NOMO-1 (cell line): ENCODE data around the gene SLC25A23.
"Not testable (repeated sequence)": the region's sequence is repeated elsewhere in the genome, so short reads cannot be mapped to it uniquely, and the experiment has no call there.

ENCODE experiments used
- DNase-seq, 2 experiments: peaks; one replicate each; lab custom pipeline; 2025; ENCODE audit not compliant: unreplicated experiment in 2 of 2; lab: John Stamatoyannopoulos, UW

SLC25A23 gene

DNA sequence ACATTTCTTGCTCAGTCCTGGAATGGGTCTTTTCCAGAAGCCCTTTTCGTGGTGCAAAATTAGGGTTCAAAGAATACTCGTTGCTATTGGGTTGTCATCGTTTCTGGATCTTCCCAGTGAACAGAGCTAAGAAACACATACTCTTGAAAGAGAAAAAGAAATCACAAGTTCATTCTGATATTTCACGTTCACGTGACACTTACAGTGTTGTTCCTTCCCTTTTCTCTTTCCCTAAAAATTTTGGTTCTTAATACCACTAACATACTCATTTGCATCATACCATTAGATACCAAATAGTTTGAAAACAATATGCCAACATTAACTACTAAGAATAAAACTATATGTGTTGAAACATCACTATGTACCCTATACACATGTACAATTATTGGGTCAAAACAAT lies 53.2 kb downstream of the SLC25A23 start:
- DNase-seq, result no peak

DNA sequence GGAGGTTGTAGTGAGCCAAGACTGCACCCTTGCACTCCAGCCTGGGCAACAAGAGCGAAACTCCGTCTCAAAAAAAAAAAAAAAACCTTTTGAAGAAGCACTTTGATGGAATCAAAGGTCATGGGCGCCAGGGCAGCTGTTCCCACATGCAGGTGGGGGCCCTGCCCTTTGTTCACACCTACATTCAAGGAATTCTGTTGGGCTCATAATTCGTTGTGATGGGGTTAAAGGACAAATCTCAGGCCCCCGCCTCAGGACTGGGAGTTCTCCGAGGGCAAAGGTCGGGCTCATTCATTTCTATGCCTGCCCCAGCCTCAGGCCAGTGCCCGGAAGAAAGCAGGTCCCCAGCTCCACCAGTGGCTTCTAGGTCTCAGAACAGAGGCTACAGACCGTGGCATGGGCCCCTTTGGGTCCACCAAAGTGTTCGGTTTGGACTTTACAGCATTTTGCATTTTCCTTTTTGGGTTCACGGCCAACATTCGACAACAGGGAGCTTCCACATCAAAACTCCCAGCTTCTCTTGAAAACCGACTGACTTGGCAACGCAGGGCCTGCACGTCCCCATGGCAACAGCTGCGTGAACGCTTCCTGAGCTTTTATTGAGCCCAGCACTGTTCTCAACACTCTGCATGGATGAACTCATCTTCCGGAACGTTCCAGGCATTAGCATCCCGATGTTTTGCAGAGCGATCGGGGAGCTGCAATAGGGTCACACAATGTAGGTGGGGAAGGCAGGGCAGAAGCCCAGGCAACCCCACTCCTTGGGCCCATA lies 56.6 kb downstream of the SLC25A23 start:
- no peak for DNase-seq

DNA sequence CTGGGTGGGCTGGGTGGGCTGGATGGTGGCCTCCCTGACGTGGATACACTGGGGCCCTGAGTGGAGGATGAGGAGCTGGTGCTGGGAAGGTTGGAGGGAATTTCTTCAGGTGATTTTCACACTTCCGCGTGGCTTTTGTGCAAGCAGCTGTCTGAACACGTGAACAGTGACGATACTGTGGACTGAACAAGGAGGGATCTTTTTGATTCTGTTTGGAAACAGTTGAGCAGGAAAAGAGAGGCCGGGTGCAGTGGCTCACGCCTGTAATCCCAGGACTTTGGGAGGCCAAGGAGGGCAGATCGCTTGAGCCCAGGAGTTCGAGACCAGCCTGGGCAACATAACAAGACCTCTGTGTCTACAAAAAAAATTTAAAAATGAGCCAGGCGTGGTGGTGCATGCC lies 57.5 kb downstream of the SLC25A23 start:
- DNase-seq, result no peak

DNA sequence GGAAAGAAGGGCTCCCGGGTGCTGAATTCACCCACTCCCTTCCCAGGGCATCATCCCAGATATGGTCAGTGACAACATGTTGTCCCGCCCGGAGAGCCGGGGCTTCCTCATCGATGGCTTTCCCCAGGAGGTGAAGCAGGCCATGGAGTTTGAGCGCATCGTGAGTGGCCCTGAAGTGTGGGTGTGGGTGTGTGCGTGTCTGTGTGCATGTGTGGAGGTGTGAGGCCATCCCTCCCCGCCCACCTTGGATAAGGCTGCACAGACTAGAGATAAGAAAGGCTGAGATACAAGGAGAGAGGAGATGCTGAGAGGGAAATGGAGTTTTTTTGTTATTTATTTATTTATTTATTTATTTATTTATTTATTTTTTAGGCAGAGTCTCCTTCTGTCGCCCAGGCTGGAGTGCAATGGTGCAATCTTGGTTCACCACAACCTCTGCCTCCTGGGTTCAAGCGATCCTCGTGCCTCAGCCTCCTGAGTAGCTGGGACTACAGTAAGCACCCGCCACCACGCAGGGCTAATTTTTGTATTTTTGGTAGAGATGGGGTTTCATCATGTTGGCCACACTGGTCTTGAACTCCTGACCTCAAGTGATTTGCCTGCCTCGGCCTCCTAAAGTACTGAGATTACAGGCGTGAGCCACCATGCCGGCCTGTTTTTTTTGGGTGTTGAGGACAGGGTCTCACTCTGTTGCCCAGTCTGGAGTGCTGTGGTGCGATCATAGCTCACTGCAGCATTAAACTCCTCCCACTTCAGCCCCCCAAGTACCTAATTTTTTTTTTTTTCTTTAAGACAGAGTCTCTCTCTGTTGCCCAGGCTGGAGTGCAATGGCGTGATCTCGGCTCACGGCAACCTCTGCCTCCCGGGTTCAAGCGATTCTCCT lies 59.3 kb downstream of the SLC25A23 start:
- DNase-seq, result not testable (repeated sequence)

DNA sequence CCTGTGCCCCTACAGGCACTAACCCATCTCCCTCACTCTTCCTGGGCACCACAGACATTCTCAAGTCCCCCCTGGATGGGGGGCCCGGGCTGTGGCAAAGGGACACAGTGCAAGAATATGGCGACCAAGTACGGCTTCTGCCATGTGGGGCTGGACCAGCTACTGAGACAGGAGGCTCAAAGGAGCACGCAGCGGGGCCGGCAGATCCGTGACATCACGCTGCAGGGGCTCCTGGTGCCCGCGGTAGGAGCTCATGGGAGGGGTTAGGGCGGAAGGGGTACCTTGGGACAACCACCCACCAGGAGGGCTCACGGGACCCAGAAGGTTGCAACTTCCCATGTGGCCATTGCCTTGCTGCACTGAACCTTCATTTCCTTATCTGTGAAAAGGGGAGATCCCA lies 63.3 kb downstream of the SLC25A23 start:
- DNase-seq, result no peak

DNA sequence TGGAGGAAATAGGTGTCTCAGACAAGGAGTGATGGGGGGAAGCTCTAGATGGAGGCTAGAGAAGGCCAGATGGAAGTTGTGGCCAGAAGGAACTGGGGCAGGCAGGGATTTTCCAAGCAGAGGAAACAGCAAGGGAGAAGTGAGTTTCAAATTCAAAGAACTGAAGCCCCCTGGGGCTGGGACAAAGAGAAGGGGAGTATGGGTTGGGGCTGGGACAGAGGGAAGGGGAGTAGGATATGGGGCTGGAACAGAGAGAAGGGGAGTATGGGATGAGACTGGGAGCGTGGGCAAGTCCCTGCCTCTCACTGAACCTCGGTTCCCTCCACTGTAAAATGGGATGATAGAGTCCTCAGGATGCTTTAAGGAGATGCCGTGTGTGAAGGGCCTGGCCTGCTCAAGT lies 64.8 kb downstream of the SLC25A23 start:
- no peak for DNase-seq

DNA sequence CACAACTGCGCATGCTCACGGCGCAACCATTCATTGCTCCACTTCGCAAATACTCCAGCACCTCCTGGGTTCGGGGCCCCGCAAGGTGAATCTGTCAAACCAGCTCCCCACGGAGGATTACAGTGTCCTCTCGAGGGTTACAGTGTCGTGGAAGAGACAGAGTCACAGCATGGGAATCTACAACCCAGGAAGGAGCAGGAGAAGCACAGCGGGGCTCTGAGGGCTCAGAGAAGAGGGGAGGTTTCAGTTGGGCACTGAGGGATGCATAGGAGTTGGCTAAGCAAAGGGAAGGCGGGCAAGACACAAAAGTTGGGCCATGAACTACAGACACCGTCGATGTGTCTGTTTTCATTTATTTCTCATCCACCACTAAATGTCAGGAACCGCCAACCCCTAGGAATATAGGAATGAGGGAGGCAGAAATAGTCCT lies 65.6 kb downstream of the SLC25A23 start:
- DNase-seq, result no peak

DNA sequence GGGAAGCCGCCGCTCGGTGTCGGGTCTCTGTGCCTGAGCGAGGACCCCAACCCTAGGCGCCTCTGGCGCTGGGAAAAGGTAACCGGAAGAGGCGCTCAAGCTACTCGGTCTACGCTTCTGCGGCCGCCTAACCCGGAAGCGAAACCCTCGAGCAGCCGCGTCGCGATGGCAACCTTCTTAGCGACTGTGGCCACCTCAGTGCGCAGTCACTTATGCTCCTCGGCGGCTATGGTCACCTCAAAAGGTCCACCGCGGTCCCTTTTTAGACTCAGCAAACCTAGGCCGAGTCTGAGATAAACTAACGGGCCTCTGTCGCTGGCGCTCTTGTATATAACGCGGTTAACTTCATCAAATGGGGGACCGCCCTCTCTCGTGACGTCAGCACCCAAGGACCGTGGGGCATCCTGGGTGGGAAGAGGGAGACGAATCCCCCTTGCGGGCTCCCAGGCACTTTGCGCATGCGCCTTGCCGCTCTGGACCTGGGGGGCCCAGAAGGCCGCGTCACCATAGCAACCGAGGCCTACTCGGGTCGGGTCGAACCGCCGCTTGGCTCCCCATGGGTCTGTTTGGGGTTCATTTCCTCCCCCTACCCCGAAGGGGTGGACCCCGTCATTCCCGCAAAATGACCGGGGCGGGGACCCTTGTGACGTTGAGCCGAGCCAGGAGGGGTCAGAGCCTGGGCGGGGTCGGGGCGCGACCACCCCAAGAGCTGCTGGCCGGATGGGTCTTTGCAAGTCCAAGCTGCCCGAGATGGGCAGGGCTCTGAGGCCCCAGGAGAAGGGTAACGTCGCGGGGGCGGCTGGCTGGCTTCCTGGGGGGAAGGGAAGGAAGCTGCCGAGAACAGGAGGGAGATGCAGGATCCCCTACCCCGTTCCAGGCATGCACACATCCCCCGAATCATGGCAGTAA lies 66.3 kb downstream of the SLC25A23 start, which contains the start of gene GTF2F1:
Gene GTF2F1 (minus strand): TSS at position 91 of the 909 bp plus-strand sequence. CDS start 169 bp downstream, outside the sequence.
- DNase-seq, result peak; percentile 88 to 92

DNA sequence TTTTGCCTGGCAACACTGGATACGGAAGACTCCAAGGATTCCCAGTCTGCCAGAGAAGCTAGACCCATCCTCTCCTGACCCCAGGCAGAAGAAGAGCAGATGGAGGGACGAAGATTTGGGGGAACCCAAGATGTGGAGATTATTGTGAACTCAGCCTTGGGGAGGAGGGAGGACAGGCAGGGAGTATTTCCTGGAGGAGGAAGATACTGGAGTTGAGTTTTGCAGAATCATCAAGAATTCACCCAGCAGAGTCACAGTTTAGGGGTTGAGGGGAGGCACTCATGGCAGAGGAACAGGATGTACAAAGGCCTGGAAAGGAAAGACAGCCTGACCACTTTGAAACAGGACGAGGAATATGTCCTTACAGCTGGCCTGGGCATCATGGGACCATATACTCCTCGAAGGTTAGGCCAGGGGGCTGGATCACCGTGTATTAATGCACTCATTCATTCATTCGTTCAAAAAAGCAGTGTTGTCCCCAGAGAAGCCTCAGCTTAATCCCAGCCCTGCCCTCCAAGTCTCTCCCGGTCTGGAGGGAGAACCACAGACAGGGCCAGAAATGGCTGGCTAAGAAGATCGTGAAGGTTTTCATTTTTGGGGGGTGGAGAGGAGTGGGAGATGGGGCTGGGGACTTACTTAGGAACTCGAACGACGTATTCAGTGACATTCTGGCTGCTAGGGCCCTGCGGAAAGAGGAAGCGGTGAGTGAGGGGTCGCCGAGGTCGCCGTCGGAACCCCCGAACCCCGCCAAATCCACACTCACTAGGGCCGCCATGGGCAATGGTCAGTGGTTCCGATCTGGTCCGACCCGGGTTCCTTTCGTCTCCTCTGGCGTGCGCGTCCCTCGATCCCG lies 67.1 kb downstream of the SLC25A23 start:
- DNase-seq, result no peak
